ENCODE results near the gene DIMT1. TPM values are rescaled to one million over a fixed set of nuclear protein-coding genes. Genes with fewer than 3 reads are reported as not detected.

Gene DIMT1
- total and polyA plus RNA-seq, 2 experiments from 2014 or later, result 53.0 to 56.5 TPM

DNA sequence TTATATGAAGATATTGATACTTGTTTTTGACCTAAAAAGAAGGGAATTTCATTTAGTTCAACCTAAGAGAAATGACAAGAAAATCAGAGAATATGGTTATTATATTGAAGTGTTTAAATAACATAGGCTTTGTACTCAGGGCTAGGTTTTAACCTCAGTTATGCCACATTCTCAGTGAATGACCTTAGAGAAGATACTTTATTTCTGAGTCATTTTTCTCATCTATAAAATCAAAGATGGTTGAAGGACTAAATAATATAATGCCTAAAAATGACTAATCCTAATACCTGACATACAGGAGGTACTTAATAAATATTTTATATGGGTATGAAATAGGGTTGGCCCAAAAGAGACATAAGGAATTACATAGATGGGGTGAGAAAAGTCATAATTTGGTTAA lies 32.3 kb downstream of the DIMT1 start:
- Histone ChIP-seq H3K36me3 (ENCODE audit: insufficient read depth) (peaks cover 27% of the 10 kb centered on the region), H4K20me1 (replicated peaks; ENCODE audit: insufficient read depth) (peaks cover 10% of the 10 kb centered on the region; the same call in 1 of the 2 replicates), H2AFZ (no peak overlapping the region), H3K27me3 (ENCODE audit: insufficient read depth) (no peaks in the 10 kb centered on the region), H3K4me1 (ENCODE audit: insufficient read depth) (no peaks in the 10 kb centered on the region), H3F3A (replicated peaks; ENCODE audit: low read depth) (no peaks in the 10 kb centered on the region), H3K4me2 (no peak overlapping the region), H3K9me2 (ENCODE audit: insufficient read depth) (no peaks in the 10 kb centered on the region), H3K79me2 (replicated peaks; ENCODE audit: insufficient read depth) (no peaks in the 10 kb centered on the region), H3K27ac (ENCODE audit: low read depth) (no peak overlapping the region), H3K4me3 (no peak overlapping the region)
- TF ChIP-seq EZH2phosphoT487 (IDR thresholded peaks at IDR 0.05; ENCODE audit: unreplicated experiment), result no peak
- TF ChIP-seq, protein P1, sequence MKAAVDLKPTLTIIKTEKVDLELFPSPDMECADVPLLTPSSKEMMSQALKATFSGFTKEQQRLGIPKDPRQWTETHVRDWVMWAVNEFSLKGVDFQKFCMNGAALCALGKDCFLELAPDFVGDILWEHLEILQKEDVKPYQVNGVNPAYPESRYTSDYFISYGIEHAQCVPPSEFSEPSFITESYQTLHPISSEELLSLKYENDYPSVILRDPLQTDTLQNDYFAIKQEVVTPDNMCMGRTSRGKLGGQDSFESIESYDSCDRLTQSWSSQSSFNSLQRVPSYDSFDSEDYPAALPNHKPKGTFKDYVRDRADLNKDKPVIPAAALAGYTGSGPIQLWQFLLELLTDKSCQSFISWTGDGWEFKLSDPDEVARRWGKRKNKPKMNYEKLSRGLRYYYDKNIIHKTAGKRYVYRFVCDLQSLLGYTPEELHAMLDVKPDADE (IDR thresholded peaks at IDR 0.05), result no peak
- no peak for TF ChIP-seq EZH2 (IDR thresholded peaks at IDR 0.05; ENCODE audit: low read depth, unreplicated experiment)
- TF ChIP-seq, protein P2, sequence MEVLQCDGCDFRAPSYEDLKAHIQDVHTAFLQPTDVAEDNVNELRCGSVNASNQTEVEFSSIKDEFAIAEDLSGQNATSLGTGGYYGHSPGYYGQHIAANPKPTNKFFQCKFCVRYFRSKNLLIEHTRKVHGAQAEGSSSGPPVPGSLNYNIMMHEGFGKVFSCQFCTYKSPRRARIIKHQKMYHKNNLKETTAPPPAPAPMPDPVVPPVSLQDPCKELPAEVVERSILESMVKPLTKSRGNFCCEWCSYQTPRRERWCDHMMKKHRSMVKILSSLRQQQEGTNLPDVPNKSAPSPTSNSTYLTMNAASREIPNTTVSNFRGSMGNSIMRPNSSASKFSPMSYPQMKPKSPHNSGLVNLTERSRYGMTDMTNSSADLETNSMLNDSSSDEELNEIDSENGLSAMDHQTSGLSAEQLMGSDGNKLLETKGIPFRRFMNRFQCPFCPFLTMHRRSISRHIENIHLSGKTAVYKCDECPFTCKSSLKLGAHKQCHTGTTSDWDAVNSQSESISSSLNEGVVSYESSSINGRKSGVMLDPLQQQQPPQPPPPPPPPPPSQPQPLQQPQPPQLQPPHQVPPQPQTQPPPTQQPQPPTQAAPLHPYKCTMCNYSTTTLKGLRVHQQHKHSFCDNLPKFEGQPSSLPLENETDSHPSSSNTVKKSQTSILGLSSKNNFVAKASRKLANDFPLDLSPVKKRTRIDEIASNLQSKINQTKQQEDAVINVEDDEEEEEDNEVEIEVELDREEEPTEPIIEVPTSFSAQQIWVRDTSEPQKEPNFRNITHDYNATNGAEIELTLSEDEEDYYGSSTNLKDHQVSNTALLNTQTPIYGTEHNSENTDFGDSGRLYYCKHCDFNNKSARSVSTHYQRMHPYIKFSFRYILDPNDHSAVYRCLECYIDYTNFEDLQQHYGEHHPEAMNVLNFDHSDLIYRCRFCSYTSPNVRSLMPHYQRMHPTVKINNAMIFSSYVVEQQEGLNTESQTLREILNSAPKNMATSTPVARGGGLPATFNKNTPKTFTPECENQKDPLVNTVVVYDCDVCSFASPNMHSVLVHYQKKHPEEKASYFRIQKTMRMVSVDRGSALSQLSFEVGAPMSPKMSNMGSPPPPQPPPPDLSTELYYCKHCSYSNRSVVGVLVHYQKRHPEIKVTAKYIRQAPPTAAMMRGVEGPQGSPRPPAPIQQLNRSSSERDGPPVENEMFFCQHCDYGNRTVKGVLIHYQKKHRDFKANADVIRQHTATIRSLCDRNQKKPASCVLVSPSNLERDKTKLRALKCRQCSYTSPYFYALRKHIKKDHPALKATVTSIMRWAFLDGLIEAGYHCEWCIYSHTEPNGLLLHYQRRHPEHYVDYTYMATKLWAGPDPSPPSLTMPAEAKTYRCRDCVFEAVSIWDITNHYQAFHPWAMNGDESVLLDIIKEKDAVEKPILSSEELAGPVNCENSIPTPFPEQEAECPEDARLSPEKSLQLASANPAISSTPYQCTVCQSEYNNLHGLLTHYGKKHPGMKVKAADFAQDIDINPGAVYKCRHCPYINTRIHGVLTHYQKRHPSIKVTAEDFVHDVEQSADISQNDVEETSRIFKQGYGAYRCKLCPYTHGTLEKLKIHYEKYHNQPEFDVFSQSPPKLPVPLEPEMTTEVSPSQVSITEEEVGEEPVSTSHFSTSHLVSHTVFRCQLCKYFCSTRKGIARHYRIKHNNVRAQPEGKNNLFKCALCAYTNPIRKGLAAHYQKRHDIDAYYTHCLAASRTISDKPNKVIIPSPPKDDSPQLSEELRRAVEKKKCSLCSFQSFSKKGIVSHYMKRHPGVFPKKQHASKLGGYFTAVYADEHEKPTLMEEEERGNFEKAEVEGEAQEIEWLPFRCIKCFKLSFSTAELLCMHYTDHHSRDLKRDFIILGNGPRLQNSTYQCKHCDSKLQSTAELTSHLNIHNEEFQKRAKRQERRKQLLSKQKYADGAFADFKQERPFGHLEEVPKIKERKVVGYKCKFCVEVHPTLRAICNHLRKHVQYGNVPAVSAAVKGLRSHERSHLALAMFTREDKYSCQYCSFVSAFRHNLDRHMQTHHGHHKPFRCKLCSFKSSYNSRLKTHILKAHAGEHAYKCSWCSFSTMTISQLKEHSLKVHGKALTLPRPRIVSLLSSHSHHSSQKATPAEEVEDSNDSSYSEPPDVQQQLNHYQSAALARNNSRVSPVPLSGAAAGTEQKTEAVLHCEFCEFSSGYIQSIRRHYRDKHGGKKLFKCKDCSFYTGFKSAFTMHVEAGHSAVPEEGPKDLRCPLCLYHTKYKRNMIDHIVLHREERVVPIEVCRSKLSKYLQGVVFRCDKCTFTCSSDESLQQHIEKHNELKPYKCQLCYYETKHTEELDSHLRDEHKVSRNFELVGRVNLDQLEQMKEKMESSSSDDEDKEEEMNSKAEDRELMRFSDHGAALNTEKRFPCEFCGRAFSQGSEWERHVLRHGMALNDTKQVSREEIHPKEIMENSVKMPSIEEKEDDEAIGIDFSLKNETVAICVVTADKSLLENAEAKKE (CRISPR knock-in tag; IDR thresholded peaks at IDR 0.05), result no peak
- TF ChIP-seq, protein P3, sequence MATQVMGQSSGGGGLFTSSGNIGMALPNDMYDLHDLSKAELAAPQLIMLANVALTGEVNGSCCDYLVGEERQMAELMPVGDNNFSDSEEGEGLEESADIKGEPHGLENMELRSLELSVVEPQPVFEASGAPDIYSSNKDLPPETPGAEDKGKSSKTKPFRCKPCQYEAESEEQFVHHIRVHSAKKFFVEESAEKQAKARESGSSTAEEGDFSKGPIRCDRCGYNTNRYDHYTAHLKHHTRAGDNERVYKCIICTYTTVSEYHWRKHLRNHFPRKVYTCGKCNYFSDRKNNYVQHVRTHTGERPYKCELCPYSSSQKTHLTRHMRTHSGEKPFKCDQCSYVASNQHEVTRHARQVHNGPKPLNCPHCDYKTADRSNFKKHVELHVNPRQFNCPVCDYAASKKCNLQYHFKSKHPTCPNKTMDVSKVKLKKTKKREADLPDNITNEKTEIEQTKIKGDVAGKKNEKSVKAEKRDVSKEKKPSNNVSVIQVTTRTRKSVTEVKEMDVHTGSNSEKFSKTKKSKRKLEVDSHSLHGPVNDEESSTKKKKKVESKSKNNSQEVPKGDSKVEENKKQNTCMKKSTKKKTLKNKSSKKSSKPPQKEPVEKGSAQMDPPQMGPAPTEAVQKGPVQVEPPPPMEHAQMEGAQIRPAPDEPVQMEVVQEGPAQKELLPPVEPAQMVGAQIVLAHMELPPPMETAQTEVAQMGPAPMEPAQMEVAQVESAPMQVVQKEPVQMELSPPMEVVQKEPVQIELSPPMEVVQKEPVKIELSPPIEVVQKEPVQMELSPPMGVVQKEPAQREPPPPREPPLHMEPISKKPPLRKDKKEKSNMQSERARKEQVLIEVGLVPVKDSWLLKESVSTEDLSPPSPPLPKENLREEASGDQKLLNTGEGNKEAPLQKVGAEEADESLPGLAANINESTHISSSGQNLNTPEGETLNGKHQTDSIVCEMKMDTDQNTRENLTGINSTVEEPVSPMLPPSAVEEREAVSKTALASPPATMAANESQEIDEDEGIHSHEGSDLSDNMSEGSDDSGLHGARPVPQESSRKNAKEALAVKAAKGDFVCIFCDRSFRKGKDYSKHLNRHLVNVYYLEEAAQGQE (IDR thresholded peaks at IDR 0.05; ENCODE audit: unreplicated experiment), result no peak
- TF ChIP-seq NANOG (IDR thresholded peaks at IDR 0.05; ENCODE audit: borderline replicate concordance), result no peak
- TF ChIP-seq, protein P4, sequence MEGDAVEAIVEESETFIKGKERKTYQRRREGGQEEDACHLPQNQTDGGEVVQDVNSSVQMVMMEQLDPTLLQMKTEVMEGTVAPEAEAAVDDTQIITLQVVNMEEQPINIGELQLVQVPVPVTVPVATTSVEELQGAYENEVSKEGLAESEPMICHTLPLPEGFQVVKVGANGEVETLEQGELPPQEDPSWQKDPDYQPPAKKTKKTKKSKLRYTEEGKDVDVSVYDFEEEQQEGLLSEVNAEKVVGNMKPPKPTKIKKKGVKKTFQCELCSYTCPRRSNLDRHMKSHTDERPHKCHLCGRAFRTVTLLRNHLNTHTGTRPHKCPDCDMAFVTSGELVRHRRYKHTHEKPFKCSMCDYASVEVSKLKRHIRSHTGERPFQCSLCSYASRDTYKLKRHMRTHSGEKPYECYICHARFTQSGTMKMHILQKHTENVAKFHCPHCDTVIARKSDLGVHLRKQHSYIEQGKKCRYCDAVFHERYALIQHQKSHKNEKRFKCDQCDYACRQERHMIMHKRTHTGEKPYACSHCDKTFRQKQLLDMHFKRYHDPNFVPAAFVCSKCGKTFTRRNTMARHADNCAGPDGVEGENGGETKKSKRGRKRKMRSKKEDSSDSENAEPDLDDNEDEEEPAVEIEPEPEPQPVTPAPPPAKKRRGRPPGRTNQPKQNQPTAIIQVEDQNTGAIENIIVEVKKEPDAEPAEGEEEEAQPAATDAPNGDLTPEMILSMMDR (conservative IDR thresholded peaks at IDR 0.05; ENCODE audit: low read depth in 2 of 2), result no peak
- TF ChIP-seq CREB1 (CRISPR knock-in tag; IDR thresholded peaks at IDR 0.05; ENCODE audit: low read depth), result no peak
- TF ChIP-seq STAT1 (IDR thresholded peaks at IDR 0.05; ENCODE audit: unreplicated experiment), result no peak
- no peak for TF ChIP-seq JUNB (IDR thresholded peaks at IDR 0.05; ENCODE audit: unreplicated experiment)
- TF ChIP-seq ZNF114 (CRISPR knock-in tag; IDR thresholded peaks at IDR 0.05), result no peak
- H3K4me1 Mint-ChIP-seq, result no peaks in the 10 kb centered on the region
- no peak for ATAC-seq
- H3K27ac Mint-ChIP-seq, result no peak overlapping the region
- peaks cover 1% of the 10 kb centered on the region for H3K27me3 Mint-ChIP-seq (ENCODE audit: insufficient read depth, low read depth, poor library complexity)
- DNase-seq (ENCODE audit: low spot score), result no peak
- no peaks in the 10 kb centered on the region for H3K9me3 Mint-ChIP-seq
- H3K36me3 Mint-ChIP-seq (ENCODE audit: low read depth), result peaks cover 49% of the 10 kb centered on the region
- no peak overlapping the region for H3K4me3 Mint-ChIP-seq
